Measurements from ENCODE around the gene BRD4. TPM values are rescaled to one million over a fixed set of nuclear protein-coding genes. Genes with fewer than 3 reads are reported as not detected.

The BRD4 gene
- total and polyA plus RNA-seq, 8 donors: 16.9 to 53.3 (median 39.9) TPM

DNA sequence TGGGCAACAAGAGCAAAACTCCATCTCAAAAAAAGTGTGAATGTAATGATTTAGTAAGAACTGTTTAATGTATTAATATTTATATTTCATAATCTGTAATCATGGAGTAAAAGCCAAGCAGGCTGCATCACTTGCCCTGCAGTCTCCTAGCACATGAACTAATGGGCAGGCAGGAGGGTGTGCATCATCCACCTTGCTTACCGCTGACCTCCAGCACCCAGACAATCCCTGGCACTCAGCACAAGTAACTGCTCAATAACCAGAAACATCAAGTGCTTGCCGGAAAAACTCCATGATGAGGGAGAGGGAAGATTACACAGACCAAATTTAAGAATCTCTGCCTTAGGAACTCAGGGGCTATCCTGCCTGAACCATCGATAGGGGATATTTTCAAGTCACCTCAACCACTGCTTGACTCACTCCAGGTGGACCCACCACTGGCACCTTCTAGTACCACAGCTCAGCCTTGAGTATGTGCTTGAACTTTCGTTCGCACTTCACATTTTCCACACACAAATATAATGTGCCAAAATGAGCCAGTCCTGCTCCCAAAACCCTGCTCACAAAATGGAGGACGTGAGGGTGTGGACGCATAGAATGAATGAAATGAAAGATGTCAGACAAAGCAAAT, 18.6 kb downstream of the BRD4 start:
- peak in 3 of 4 donors; percentile 14 to 35 (median 24) for ATAC-seq
- Histone ChIP-seq H3K9me3 (no peaks in the 10 kb centered on the region), H3K36me3 (no peaks in the 10 kb centered on the region), H3K27me3 (no peaks in the 10 kb centered on the region), H3K4me1 (peaks cover 13 to 30% (median 26%) of the 10 kb centered on the region in 3 donors), H3K27ac (no peak overlapping the region), H3K4me3 (no peak overlapping the region)
- TF ChIP-seq, protein P1, sequence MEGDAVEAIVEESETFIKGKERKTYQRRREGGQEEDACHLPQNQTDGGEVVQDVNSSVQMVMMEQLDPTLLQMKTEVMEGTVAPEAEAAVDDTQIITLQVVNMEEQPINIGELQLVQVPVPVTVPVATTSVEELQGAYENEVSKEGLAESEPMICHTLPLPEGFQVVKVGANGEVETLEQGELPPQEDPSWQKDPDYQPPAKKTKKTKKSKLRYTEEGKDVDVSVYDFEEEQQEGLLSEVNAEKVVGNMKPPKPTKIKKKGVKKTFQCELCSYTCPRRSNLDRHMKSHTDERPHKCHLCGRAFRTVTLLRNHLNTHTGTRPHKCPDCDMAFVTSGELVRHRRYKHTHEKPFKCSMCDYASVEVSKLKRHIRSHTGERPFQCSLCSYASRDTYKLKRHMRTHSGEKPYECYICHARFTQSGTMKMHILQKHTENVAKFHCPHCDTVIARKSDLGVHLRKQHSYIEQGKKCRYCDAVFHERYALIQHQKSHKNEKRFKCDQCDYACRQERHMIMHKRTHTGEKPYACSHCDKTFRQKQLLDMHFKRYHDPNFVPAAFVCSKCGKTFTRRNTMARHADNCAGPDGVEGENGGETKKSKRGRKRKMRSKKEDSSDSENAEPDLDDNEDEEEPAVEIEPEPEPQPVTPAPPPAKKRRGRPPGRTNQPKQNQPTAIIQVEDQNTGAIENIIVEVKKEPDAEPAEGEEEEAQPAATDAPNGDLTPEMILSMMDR (IDR thresholded peaks at IDR 0.05): no peak
- FAIRE-seq: no peak
- no peak for DNase-seq
- intact Hi-C loops (cut with DNase I): loop anchor here in 1 of 3 donors (10.0 kb wide), 1 partner anchor 49 kb away; no protein-coding TSS in a partner anchor
- 55 to 60% methylated on average over 7 of the region's 7 CpGs for WGBS, 2 donors

DNA sequence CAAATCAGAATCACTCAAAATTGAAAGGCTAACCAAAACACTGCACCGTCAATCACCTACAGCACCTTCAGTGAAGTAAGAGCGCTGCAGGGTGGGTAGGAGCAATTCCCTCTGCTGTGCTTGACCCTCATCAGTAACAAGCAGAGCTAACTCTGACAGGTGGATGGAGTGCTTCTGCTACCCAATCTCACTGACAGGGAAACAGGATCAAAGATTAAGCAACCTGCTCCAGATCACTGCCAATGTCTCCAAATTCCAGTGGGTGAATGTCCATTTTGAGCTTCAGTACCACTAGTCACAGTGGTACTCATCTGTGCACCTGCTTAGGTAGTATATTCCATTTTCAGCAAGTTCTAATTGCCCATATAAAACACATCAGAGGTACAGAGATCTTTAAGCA, 25.2 kb downstream of the BRD4 start:
- WGBS, 2 donors: 83 to 90% methylated on average over 2 of the region's 2 CpGs
- no peak for FAIRE-seq
- Histone ChIP-seq H3K36me3 (no peaks in the 10 kb centered on the region), H3K4me1 (peaks cover 14 to 51% (median 15%) of the 10 kb centered on the region in 3 donors), H3K4me3 (no peak overlapping the region), H3K9me3 (no peaks in the 10 kb centered on the region), H3K27ac (no peak overlapping the region), H3K27me3 (no peaks in the 10 kb centered on the region)
- TF ChIP-seq, protein P1 (IDR thresholded peaks at IDR 0.05): no peak
- intact Hi-C loops (cut with DNase I): no loop called here
- no peak for DNase-seq
- no peak for ATAC-seq

DNA sequence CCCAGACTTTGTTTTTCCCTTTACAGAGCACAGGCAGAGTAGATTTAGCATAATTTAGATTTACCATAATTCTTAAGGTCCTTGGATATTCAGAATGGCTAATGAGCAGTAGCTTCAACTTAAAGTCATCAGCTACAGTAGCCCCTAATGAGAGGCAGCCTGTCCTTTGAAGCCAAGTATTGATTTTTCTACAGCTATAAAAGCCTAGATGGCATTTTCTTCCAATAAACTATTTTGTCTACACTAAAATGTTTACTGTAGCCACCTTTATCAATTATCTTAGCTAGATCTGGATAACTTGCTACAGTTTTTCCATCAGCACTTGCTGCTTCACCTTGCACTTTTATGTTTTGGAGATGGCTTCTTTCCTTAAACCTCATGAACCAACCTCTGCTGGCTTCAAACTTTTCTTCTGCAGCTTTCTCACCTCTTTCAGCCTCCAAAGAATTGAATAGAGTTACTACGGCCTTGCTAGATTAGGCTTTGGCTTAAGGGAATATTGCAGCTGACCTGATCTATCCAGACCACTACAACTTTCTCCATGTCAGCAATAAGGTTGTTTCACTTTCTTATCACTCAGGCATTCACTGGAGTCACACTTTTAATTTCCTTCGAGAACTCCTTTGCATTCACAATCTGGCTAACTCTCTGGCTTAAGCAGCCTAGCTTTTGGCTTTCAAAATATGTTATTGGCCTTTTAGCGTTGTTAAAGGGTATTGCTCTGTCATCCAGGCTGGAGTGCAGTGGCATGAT, 26.6 kb downstream of the BRD4 start:
- WGBS, 2 donors: 37 to 39% methylated on average over 3 of the region's 3 CpGs
- ATAC-seq (no peak), DNase-seq (no peak), FAIRE-seq (no peak)
- Histone ChIP-seq H3K4me1 (peaks cover 14 to 51% (median 15%) of the 10 kb centered on the region in 3 donors), H3K9me3 (no peaks in the 10 kb centered on the region), H3K36me3 (no peaks in the 10 kb centered on the region), H3K4me3 (no peak overlapping the region), H3K27ac (no peak overlapping the region), H3K27me3 (no peaks in the 10 kb centered on the region)
- intact Hi-C loops (cut with DNase I): no loop called here
- TF ChIP-seq, protein P1 (IDR thresholded peaks at IDR 0.05): no peak

GRCh38 chr19:15304140-15304705, 28.1 kb downstream of the BRD4 start:
- H3K4me1 ChIP-seq: peaks cover 14 to 51% (median 15%) of the 10 kb centered on the region in 3 donors
- 45 to 50% methylated on average over 10 of the region's 10 CpGs for WGBS, 2 donors
- H3K4me3 ChIP-seq: no peak overlapping the region

More at GRCh38 chr19:15304140-15304705, 28.1 kb downstream of the BRD4 start:
- H3K27me3 ChIP-seq: no peaks in the 10 kb centered on the region
- H3K9me3 ChIP-seq: no peaks in the 10 kb centered on the region
- FAIRE-seq (no peak), ATAC-seq (peak in 2 of 4 donors; percentile 6 to 19), DNase-seq (no peak)
- H3K36me3 ChIP-seq: no peaks in the 10 kb centered on the region
- H3K27ac ChIP-seq: no peak overlapping the region
- intact Hi-C loops (cut with DNase I): no loop called here
- TF ChIP-seq, protein P1 (IDR thresholded peaks at IDR 0.05): no peak
